Measurements from ENCODE around the gene ACACA. TPM values are rescaled to one million over a fixed set of nuclear protein-coding genes. Genes with fewer than 3 reads are reported as not detected.

Gene ACACA
- total RNA-seq, 4 donors from 2014 or later: 40.5 to 64.1 (median 51.8) TPM

GRCh38 chr17:37294888-37295287 lies 111.7 kb downstream of the ACACA start:
- Histone ChIP-seq H3K9me3 (no peaks in the 10 kb centered on the region), H3K27ac (no peak overlapping the region), H3K4me3 (no peak overlapping the region), H3K4me1 (peaks cover 0 to 14% (median 0%) of the 10 kb centered on the region in 3 donors), H3K36me3 (no peaks in the 10 kb centered on the region), H3K27me3 (no peaks in the 10 kb centered on the region)
- ATAC-seq: no peak
- WGBS, 2 donors (ENCODE audit: low coverage in 1 of 2): 85 to 90% methylated on average over 2 to 4 of the region's 4 CpGs
- TF ChIP-seq POLR2A (IDR thresholded peaks at IDR 0.05) (no peak), CTCF (IDR thresholded peaks at IDR 0.05) (no peak), POLR2AphosphoS5 (IDR thresholded peaks at IDR 0.05) (no peak), EP300 (IDR thresholded peaks at IDR 0.05) (no peak)

- 69 to 86% methylated on average over 4 to 5 of the region's 5 CpGs for WGBS, 2 donors (ENCODE audit: low coverage in 1 of 2)
- Histone ChIP-seq H3K27ac (no peak overlapping the region), H3K36me3 (no peaks in the 10 kb centered on the region), H3K9me3 (no peaks in the 10 kb centered on the region), H3K4me3 (no peak overlapping the region), H3K4me1 (peaks cover 0 to 4% (median 0%) of the 10 kb centered on the region in 3 donors), H3K27me3 (no peaks in the 10 kb centered on the region)
- ATAC-seq: no peak
- TF ChIP-seq POLR2A (IDR thresholded peaks at IDR 0.05) (no peak), CTCF (IDR thresholded peaks at IDR 0.05) (no peak), POLR2AphosphoS5 (IDR thresholded peaks at IDR 0.05) (no peak), EP300 (IDR thresholded peaks at IDR 0.05) (no peak)
Observed at GRCh38 chr17:37293770-37294169, 112.9 kb downstream of the ACACA start.

- Histone ChIP-seq H3K27me3 (no peaks in the 10 kb centered on the region), H3K9me3 (no peaks in the 10 kb centered on the region), H3K4me3 (no peak overlapping the region), H3K27ac (no peak overlapping the region), H3K4me1 (no peaks in the 10 kb centered on the region), H3K36me3 (no peaks in the 10 kb centered on the region)
- 66 to 74% methylated on average over 9 of the region's 9 CpGs for WGBS, 2 donors (ENCODE audit: low coverage in 1 of 2)
- TF ChIP-seq POLR2AphosphoS5 (IDR thresholded peaks at IDR 0.05): no peak
- no peak for TF ChIP-seq POLR2A (IDR thresholded peaks at IDR 0.05)
- TF ChIP-seq CTCF (IDR thresholded peaks at IDR 0.05): no peak
- no peak for TF ChIP-seq EP300 (IDR thresholded peaks at IDR 0.05)
- no peak for ATAC-seq
Observed at GRCh38 chr17:37292429-37293139, 114.1 kb downstream of the ACACA start.

- WGBS, 2 donors (ENCODE audit: low coverage in 1 of 2): 64 to 90% methylated on average over 1 of the region's 4 CpGs
- H3K27me3 ChIP-seq: no peaks in the 10 kb centered on the region
- TF ChIP-seq POLR2A (IDR thresholded peaks at IDR 0.05) (no peak), POLR2AphosphoS5 (IDR thresholded peaks at IDR 0.05) (no peak), CTCF (IDR thresholded peaks at IDR 0.05) (no peak), EP300 (IDR thresholded peaks at IDR 0.05) (no peak)
- ATAC-seq: no peak
- no peak overlapping the region for H3K4me3 ChIP-seq
- no peak overlapping the region for H3K27ac ChIP-seq
- H3K36me3 ChIP-seq: no peaks in the 10 kb centered on the region
- no peaks in the 10 kb centered on the region for H3K4me1 ChIP-seq
- H3K9me3 ChIP-seq: no peaks in the 10 kb centered on the region
Observed at GRCh38 chr17:37291351-37291750, 115.3 kb downstream of the ACACA start.

GRCh38 chr17:37286430-37286829 lies 120.2 kb downstream of the ACACA start:
- peaks cover 0 to 6% (median 0%) of the 10 kb centered on the region in 3 donors for H3K4me1 ChIP-seq
- ATAC-seq: no peak
- no peaks in the 10 kb centered on the region for H3K27me3 ChIP-seq
- 50 to 100% methylated on average over 1 of the region's 1 CpG for WGBS, 2 donors (ENCODE audit: low coverage in 1 of 2)
- peaks cover 4 to 18% of the 10 kb centered on the region in 2 donors for H3K36me3 ChIP-seq
- H3K9me3 ChIP-seq: no peaks in the 10 kb centered on the region
- no peak overlapping the region for H3K4me3 ChIP-seq
- no peak overlapping the region for H3K27ac ChIP-seq
- TF ChIP-seq POLR2AphosphoS5 (IDR thresholded peaks at IDR 0.05) (no peak), EP300 (IDR thresholded peaks at IDR 0.05) (no peak)
